GM13976 (cell line): ENCODE results near the gene PLPP4.

Source experiments
- DNase-seq: peaks from one replicate; pipeline ENCODE4 v3.0.0; 2012; ENCODE audit warnings: low spot score
- in situ Hi-C: fragments of 300-500 bp; cut with MboI; formaldehyde crosslinking; loops from one replicate; pipeline ENCODE4 v1.12.0; 2022; ENCODE audit warnings: low sequenced_read_pairs, mixed read lengths, inconsistent platforms; ENCODE audit not compliant: unreplicated experiment
- TF ChIP-seq, protein P1 (sequence below): IDR thresholded peaks from 2 replicates; pipeline ENCODE4 v1.5.1; 2012; ENCODE audit warnings: borderline replicate concordance, mild to moderate bottlenecking; ENCODE audit not compliant: insufficient read depth; ENCODE audit errors: extremely low read depth, missing control alignments, control extremely low read depth

The PLPP4 gene

DNA sequence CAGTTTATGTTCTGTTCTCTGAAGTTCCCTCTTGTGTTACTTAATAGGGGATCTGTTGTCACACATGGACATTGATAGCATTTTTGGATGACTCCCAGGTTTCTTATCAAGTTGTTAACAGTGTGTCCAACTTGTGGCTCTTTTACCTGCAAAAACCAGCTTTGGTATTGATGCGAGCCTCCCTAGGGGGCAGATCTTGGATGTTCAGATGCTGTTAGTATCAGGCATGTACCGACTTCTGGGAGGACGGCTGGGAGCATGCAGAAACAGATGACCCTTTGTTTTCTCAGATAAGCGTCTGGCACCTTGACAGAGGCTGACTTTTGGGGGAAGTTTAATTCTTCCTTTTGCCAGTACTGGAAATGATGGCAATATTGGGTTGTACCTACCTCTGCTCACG lies 2.2 kb downstream of the PLPP4 start:
- no peak for DNase-seq
- in situ Hi-C loops: no loop called here

DNA sequence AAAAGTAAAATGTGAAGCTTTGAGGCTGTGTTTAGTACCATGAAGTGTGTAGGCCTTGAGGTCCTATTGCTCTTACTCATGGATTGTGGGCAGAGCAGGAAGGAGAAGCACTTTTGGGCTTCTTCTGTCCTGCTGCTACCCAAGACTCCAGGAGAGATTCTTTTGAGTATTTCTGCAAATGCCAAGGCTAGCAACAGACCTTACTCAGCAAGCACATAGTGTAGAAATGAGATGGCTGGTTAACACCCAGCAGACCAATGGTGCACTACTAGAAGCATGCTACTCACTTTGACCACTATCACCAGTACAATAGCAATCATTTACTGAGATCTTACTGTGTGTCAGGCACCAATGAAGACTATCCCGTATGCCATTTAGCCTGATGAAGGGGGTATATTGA lies 3.2 kb downstream of the PLPP4 start:
- DNase-seq: no peak
- TF ChIP-seq, protein P1, sequence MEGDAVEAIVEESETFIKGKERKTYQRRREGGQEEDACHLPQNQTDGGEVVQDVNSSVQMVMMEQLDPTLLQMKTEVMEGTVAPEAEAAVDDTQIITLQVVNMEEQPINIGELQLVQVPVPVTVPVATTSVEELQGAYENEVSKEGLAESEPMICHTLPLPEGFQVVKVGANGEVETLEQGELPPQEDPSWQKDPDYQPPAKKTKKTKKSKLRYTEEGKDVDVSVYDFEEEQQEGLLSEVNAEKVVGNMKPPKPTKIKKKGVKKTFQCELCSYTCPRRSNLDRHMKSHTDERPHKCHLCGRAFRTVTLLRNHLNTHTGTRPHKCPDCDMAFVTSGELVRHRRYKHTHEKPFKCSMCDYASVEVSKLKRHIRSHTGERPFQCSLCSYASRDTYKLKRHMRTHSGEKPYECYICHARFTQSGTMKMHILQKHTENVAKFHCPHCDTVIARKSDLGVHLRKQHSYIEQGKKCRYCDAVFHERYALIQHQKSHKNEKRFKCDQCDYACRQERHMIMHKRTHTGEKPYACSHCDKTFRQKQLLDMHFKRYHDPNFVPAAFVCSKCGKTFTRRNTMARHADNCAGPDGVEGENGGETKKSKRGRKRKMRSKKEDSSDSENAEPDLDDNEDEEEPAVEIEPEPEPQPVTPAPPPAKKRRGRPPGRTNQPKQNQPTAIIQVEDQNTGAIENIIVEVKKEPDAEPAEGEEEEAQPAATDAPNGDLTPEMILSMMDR: no peak
- in situ Hi-C loops: no loop called here

More for the DNA sequence above, 2.2 kb downstream of the PLPP4 start:
- TF ChIP-seq, protein P1: no peak

DNA sequence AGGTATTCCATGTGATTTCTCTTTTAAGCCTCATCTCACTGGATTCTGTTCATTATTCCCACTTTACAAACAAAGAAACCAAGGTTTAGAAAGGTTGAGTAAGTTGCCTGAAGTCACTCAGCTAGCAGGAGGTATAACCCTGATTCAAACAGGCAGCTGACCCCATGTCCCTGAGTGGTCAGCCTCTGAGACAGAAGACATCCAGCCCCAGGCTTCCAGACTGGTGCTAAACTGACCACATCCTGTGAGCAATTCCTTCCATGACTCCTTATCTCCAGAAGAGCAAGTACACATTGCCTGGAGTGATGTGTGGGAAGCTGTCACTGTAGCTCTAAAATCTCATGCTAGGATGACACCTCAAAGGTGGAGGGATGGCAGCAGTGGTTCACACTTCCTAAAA lies 3.7 kb downstream of the PLPP4 start:
- no peak for DNase-seq
- in situ Hi-C loops: no loop called here
- TF ChIP-seq, protein P1: no peak

DNA sequence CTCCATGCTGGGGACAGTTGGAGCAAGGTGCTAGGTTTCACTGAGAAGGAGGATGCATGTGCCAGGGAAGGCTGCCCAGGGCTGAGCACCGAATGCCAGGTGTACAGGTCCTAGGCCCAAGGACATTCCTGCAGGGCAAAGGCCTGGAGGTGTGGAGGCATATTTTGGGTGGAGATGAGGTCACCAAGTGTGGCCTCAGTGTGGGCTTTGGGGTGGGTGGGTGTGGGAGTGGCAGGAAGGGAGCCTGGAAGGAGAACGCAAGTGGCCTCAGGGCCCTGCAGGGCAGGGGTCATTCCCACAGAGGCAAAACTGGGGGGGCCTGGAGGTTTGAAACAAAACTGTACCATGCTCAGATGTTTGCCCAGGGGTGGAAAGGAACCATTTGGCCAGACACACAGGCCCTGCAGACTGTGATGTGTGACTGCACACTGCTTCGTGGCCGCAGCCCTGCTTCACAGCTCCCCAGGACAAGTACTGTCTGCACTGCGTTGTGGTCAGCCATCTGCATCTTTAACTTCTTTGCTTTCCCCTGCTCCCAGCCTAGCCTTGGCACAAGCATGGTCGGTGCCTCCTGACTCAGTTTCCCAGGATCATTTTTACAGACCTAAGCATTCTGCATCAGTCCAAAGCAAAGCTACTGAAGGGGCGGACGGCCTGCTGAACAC lies 5.1 kb downstream of the PLPP4 start:
- TF ChIP-seq, protein P1: no peak
- in situ Hi-C loops: no loop called here
- DNase-seq: no peak

DNA sequence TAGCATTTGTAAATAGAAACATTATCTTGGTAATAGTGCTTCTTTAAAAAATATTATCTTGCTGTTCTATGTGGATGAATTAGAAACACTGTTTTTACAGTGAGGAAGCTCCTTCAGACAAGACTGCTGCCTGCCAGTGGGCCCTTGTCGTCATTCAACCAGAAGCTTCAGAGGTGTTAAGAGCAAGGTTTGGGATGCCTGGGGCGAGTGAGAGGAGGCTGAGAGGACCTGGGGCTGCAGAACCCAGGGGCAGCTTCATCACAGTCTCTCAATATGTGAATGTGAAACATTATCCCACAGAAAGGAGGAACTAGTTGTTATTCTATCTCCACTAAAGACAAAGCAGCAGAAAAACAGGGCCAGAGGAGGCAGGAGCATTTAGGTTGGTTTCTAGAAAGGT lies 8.1 kb downstream of the PLPP4 start:
- in situ Hi-C loops: no loop called here
- no peak for DNase-seq
- TF ChIP-seq, protein P1: no peak

DNA sequence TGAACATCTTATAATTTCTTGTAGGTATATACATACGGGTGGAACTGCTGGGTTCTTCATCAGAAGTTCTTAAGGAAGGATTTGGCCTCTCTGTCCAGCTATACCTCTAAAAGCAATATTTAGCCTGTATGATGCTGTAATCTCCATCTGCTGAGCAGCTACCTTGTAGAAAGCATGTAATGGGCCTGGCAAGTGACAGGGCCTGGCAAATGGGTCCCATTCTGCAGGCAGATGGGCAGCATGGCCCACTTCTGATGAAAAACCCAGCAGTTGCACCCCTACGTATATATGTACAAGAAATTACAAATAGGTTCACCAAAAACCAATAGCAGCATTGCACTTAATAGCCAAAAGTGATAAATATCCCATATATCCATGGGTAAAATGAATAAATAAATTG lies 9.0 kb downstream of the PLPP4 start:
- DNase-seq: no peak
- TF ChIP-seq, protein P1: no peak
- in situ Hi-C loops: no loop called here
